ENCODE results near the gene EXOC4. TPM values are rescaled to one million over a fixed set of nuclear protein-coding genes. Genes with fewer than 3 reads are reported as not detected.

The EXOC4 gene
- total and polyA plus RNA-seq, 2 of the 8 experiments (the other 6 are each of a cell fraction or from before 2014, with no cell fraction given) = 27.0 to 67.3 TPM

GRCh38 chr7:133815611-133816210, 562.8 kb downstream of the EXOC4 start:
- Histone ChIP-seq H3K79me1 (ENCODE audit: low read depth, low read length) (no peaks in the 10 kb centered on the region), H4K20me1 (replicated peaks in 1 of 2; ENCODE audit: control insufficient read depth in 1 of 2, insufficient read depth in 2 of 2, low read length in 2 of 2) (no peaks in the 10 kb centered on the region), H4K8ac (ENCODE audit: extremely low read depth, insufficient read depth, low read length) (no peak overlapping the region), H3K23ac (ENCODE audit: insufficient read length) (no peak overlapping the region), H4K91ac (replicated peaks; ENCODE audit: insufficient read length, low read length) (no peak overlapping the region), H3K14ac (ENCODE audit: insufficient read length) (no peak overlapping the region), H3K4ac (replicated peaks; ENCODE audit: insufficient read length, low read depth, low read length) (no peak overlapping the region), H2BK20ac (ENCODE audit: low read length) (no peak overlapping the region), H3K4me2 (ENCODE audit: insufficient read depth in 1 of 2, low read depth in 2 of 2, low read length in 2 of 2) (no peak overlapping the region), H3K27ac (ENCODE audit: low read depth, low read length) (no peak overlapping the region), H3K9me3 (ENCODE audit: insufficient read depth in 2 of 2, low read depth in 1 of 2, low read length in 1 of 2) (no peaks in the 10 kb centered on the region), H2BK120ac (replicated peaks; ENCODE audit: low read depth, low read length) (no peak overlapping the region), H3K79me2 (ENCODE audit: control insufficient read depth in 1 of 2, insufficient read depth in 2 of 2, low read length in 2 of 2) (no peaks in the 10 kb centered on the region), H2BK5ac (ENCODE audit: low read depth, low read length) (no peak overlapping the region), H2BK15ac (ENCODE audit: low read length) (no peak overlapping the region), H3K56ac (replicated peaks; ENCODE audit: insufficient read length, low read depth, low read length) (no peak overlapping the region), H3K23me2 (ENCODE audit: low read depth, low read length) (no peaks in the 10 kb centered on the region), H3K4me3 (ENCODE audit: extremely low read depth in 1 of 4, insufficient read depth in 2 of 4, low read depth in 3 of 4, low read length in 4 of 4) (no peak overlapping the region), H3K18ac (ENCODE audit: extremely low read depth, low read length) (no peak overlapping the region), H3K4me1 (replicated peaks in 1 of 4; ENCODE audit: control insufficient read depth in 3 of 4, insufficient read depth in 4 of 4, low read length in 3 of 4) (peaks cover 0 to 2% (median 1%) of the 10 kb centered on the region in 4 experiments; a peak in 2 of 7 replicates), H3K27me3 (replicated peaks in 1 of 4; ENCODE audit: control insufficient read depth in 3 of 4, extremely low read depth in 1 of 4, insufficient read depth in 3 of 4, low read length in 3 of 4) (no peaks in the 10 kb centered on the region), H2AFZ (ENCODE audit: low read length) (no peak overlapping the region), H2AK5ac (ENCODE audit: low read depth, low read length) (no peak overlapping the region), H3K36me3 (ENCODE audit: control insufficient read depth in 2 of 4, insufficient read depth in 4 of 4, low read length in 3 of 4) (peaks cover 0 to 3% (median 0%) of the 10 kb centered on the region in 4 experiments; a peak in 2 of 8 replicates), H3K9ac (replicated peaks in 1 of 4; ENCODE audit: extremely low read depth in 1 of 4, low read depth in 3 of 4, low read length in 3 of 4) (no peak overlapping the region), H2BK12ac (ENCODE audit: low read depth, low read length) (no peak overlapping the region), H4K5ac (ENCODE audit: insufficient read length, low read depth, low read length) (no peak overlapping the region)
- POLR2A ChIA-PET (ENCODE audit: partially characterized antibody) = no interaction called here
- CTCF ChIA-PET (ENCODE audit: partially characterized antibody) = no interaction called here
- DNase-seq (ENCODE audit: low read depth in 1 of 2, low spot score in 2 of 2) (no peak), FAIRE-seq (no peak)
- 93% methylated on average over 3 of the region's 3 CpGs; no CpG with 5 or more reads in 1 of the 2 experiments for WGBS, 2 experiments (ENCODE audit: extremely low coverage in 1 of 2, insufficient coverage in 1 of 2, insufficient read length in 1 of 2, insufficient replicate concordance in 2 of 2, low coverage in 1 of 2, low lambda C conversion rate in 2 of 2, missing lambda C conversion rate in 1 of 2)
- no peak for TF ChIP-seq ATF3 (IDR thresholded peaks at IDR 0.05; ENCODE audit: insufficient read depth, low read depth, low read length)
- no peak for TF ChIP-seq KDM5A (IDR thresholded peaks at IDR 0.05; ENCODE audit: low read length)
- no peak for TF ChIP-seq EP300 (IDR thresholded peaks at IDR 0.05; ENCODE audit: borderline replicate concordance in 1 of 2, low read depth in 2 of 2, low read length in 2 of 2)
- TF ChIP-seq CTBP2 (IDR thresholded peaks at IDR 0.05; ENCODE audit: borderline replicate concordance, insufficient read depth, insufficient read length, low read length) = no peak
